ENCODE measurements around the gene HEY2. TPM values are rescaled to one million over a fixed set of nuclear protein-coding genes. Genes with fewer than 3 reads are reported as not detected.

HEY2 gene
- total and polyA plus RNA-seq, 2 donors (not counting 3 experiments of a cell fraction or from before 2014, with no cell fraction given) = 0.07 TPM; not detected in 1

GRCh38 chr6:125791151-125791819, 41.9 kb downstream of the HEY2 start:
- Histone ChIP-seq H3K4me3 (replicated peaks in 1 of 3; ENCODE audit: insufficient read depth in 1 of 3, low read depth in 1 of 3, low read length in 3 of 3) (peak overlapping the region; percentile 87 to 96 (median 87)), H3K27ac (ENCODE audit: insufficient read depth, low read depth, low read length) (peak overlapping the region; percentile 81), H3K9ac (replicated peaks; ENCODE audit: extremely low read depth, insufficient read depth, low read length) (peak overlapping the region; percentile 84), H3K79me2 (ENCODE audit: control insufficient read depth, insufficient read depth, low read length) (peaks cover 41% of the 10 kb centered on the region), H2AFZ (ENCODE audit: low read depth, low read length) (peak overlapping the region; percentile 70), H3K9me1 (replicated peaks; ENCODE audit: control insufficient read depth, extremely low read depth, insufficient read depth, low read length) (no peaks in the 10 kb centered on the region), H4K20me1 (replicated peaks; ENCODE audit: control insufficient read depth, extremely low read depth, insufficient read depth, low read length) (no peaks in the 10 kb centered on the region), H3K36me3 (ENCODE audit: control insufficient read depth in 2 of 2, extremely low read depth in 1 of 2, insufficient read depth in 2 of 2, low read length in 2 of 2) (no peaks in the 10 kb centered on the region), H3K9me3 (replicated peaks; ENCODE audit: control insufficient read depth, insufficient read depth, low read length) (no peaks in the 10 kb centered on the region), H3K4me1 (ENCODE audit: control insufficient read depth, extremely low read depth, insufficient read depth, low read length) (peaks cover 43% of the 10 kb centered on the region), H3K4me2 (ENCODE audit: insufficient read depth, low read length) (peak overlapping the region; percentile 98), H3K27me3 (ENCODE audit: control insufficient read depth in 2 of 2, insufficient read depth in 2 of 2, low read length in 2 of 2) (no peaks in the 10 kb centered on the region)
- FAIRE-seq (peak; percentile 61), DNase-seq (ENCODE audit: low read depth, low spot score) (peak; percentile 86)
- intact Hi-C loops (cut with micrococcal nuclease) = loop anchor here (1.0 to 5.0 kb wide), 5 partner anchors 31 to 116 kb away; no protein-coding TSS in a partner anchor
- dilution Hi-C loops (cut with MboI; ENCODE audit: extremely low pct_ligation_motif_present, low sequenced_read_pairs) = no loop called here
- TF ChIP-seq GATA2 (IDR thresholded peaks at IDR 0.05; ENCODE audit: insufficient read depth, insufficient read length, low read depth, low read length) = no peak
- TF ChIP-seq CTCF (IDR thresholded peaks at IDR 0.05; ENCODE audit: extremely low read depth in 1 of 2, insufficient read depth in 1 of 2, low read depth in 1 of 2, low read length in 2 of 2) = peak; percentile 65 to 72
- TF ChIP-seq MYC (IDR thresholded peaks at IDR 0.05; ENCODE audit: low read depth, low read length) = no peak
- ChIA-PET POLR2A (interaction anchor here (1.0 to 2.6 kb wide), 7 partner anchors 43 to 195 kb away, joined by 3 to 8 read pairs (median 3); partner anchors contain the start of gene TRMT11), CTCF (interaction anchor here (0.6 to 11.1 kb wide), 41 partner anchors 10 to 1475 kb away, joined by 3 to 138 read pairs (median 6); partner anchors contain the start of genes HINT3, RNF146 and TRMT11)
- TSS peak; percentile 23 for BruUV-seq (replicated peaks)

GRCh38 chr6:125791820-125792165, 42.4 kb downstream of the HEY2 start:
- Histone ChIP-seq H3K4me3 (replicated peaks in 1 of 3; ENCODE audit: insufficient read depth in 1 of 3, low read depth in 1 of 3, low read length in 3 of 3) (peak overlapping the region; percentile 87 to 96 (median 87)), H3K4me1 (ENCODE audit: control insufficient read depth, extremely low read depth, insufficient read depth, low read length) (peaks cover 43% of the 10 kb centered on the region), H3K79me2 (ENCODE audit: control insufficient read depth, insufficient read depth, low read length) (peaks cover 44% of the 10 kb centered on the region), H4K20me1 (replicated peaks; ENCODE audit: control insufficient read depth, extremely low read depth, insufficient read depth, low read length) (no peaks in the 10 kb centered on the region), H3K27ac (ENCODE audit: insufficient read depth, low read depth, low read length) (peak overlapping the region; percentile 81), H3K9me1 (replicated peaks; ENCODE audit: control insufficient read depth, extremely low read depth, insufficient read depth, low read length) (no peaks in the 10 kb centered on the region), H3K4me2 (ENCODE audit: insufficient read depth, low read length) (peak overlapping the region; percentile 98), H3K36me3 (ENCODE audit: control insufficient read depth in 2 of 2, extremely low read depth in 1 of 2, insufficient read depth in 2 of 2, low read length in 2 of 2) (no peaks in the 10 kb centered on the region), H3K9me3 (replicated peaks; ENCODE audit: control insufficient read depth, insufficient read depth, low read length) (no peaks in the 10 kb centered on the region), H2AFZ (ENCODE audit: low read depth, low read length) (no peak overlapping the region), H3K9ac (replicated peaks; ENCODE audit: extremely low read depth, insufficient read depth, low read length) (peak overlapping the region; percentile 84), H3K27me3 (ENCODE audit: control insufficient read depth in 2 of 2, insufficient read depth in 2 of 2, low read length in 2 of 2) (no peaks in the 10 kb centered on the region)
- dilution Hi-C loops (cut with MboI; ENCODE audit: extremely low pct_ligation_motif_present, low sequenced_read_pairs) (no loop called here), intact Hi-C loops (cut with micrococcal nuclease) (loop anchor here (1.0 to 5.0 kb wide), 5 partner anchors 31 to 116 kb away; no protein-coding TSS in a partner anchor)
- TF ChIP-seq POLR2A (IDR thresholded peaks at IDR 0.05; ENCODE audit: low read depth, low read length) (no peak), GATA2 (IDR thresholded peaks at IDR 0.05; ENCODE audit: insufficient read depth, insufficient read length, low read depth, low read length) (no peak), POLR2AphosphoS5 (IDR thresholded peaks at IDR 0.05; ENCODE audit: insufficient read depth, low read depth, low read length) (no peak), EZH2 (IDR thresholded peaks at IDR 0.05; ENCODE audit: borderline replicate concordance, low read depth, low read length, severe bottlenecking) (no peak), MYC (IDR thresholded peaks at IDR 0.05; ENCODE audit: low read depth, low read length) (no peak), FOS (IDR thresholded peaks at IDR 0.05; ENCODE audit: borderline replicate concordance, insufficient read depth, low read length) (no peak), JUN (IDR thresholded peaks at IDR 0.05; ENCODE audit: borderline replicate concordance, insufficient read depth, insufficient read length, low read depth) (no peak)
- DNase-seq (ENCODE audit: low read depth, low spot score) (no peak), FAIRE-seq (no peak)
- ChIA-PET POLR2A (interaction anchor here (1.0 to 2.6 kb wide), 3 partner anchors 43 to 161 kb away, joined by 3 to 8 read pairs (median 3); no protein-coding TSS in a partner anchor), CTCF (interaction anchor here (0.7 to 11.1 kb wide), 33 partner anchors 10 to 203 kb away, joined by 3 to 138 read pairs (median 8); partner anchors contain the start of genes HINT3 and TRMT11)
- no TSS peak for BruUV-seq (replicated peaks)

Data from endothelial cell of umbilical vein (primary cell).